ENCODE data around the gene JMJD6.

Gene JMJD6

GRCh38 chr17:76697702-76698465 is 28.5 kb downstream of the JMJD6 start:
- no peak for DNase-seq

DNA sequence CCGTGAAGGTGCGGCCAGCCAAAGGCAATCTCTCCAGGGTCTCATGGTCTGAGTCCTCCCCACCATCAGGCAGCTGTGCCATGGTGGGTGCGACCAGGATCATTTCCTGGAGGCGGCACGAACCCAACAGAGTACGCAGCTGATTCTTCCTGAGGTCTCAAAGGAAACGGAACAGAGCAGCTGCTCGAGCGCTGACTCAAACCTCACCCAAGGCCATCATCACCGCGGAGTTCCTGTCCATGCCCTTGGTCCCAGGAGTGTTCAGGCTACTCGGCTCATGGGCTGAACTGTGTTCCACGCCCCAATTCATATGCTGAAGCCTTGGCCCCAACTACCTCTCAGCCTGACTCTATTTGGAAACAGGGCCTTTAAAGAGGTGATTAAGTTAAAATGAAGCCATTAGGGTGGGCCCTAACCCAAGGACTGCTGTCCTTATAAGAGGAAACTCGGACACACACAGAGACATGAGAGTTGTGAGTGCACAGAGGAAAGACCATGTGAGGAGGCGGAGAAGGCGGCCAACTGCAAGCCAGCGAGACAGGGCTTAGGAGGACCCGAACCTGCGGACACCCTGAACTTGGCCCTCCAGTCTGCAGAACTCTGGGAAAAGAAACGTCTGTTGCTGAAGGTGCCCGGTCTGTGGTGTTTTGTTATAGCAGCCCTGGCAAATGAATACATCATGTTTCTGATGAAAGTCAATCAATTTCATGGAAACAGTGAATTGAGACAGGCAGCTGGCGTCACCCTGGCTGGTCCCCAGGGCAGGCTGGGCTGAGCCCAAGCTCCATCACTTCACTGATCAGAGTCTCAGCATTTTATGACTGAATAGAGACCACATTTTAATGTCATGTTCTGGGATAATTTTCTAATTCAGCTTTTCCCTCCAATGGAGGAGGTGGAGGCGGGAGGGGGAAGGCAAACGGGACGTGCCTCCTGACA is 29.4 kb downstream of the JMJD6 start:
- no peak for DNase-seq

GRCh38 chr17:76695059-76695831 is 31.2 kb downstream of the JMJD6 start:
- no peak for DNase-seq

GRCh38 chr17:76691379-76692191 is 34.8 kb downstream of the JMJD6 start:
- no peak for DNase-seq

GRCh38 chr17:76690596-76691280 is 35.7 kb downstream of the JMJD6 start:
- no peak for DNase-seq

DNA sequence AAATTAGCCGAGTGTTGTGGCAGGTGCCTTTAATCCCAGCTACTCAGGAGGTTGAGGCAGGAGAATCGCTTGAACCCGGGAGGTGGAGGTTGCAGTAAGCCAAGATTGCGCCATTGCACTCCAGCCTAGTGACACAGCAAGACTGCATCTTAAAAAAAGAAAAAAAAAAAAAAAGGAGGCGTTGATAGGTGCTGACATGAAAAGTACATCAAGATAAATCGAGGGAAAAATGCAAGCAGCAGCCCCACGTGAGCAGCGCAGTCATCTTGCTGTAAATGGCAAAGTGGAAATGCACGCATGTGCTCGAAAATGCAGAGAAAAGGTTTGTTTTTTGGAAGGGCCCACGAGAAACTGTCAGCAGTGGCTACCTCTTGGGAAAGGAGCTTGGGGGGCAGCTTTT is 36.5 kb downstream of the JMJD6 start:
- DNase-seq = no peak

DNA sequence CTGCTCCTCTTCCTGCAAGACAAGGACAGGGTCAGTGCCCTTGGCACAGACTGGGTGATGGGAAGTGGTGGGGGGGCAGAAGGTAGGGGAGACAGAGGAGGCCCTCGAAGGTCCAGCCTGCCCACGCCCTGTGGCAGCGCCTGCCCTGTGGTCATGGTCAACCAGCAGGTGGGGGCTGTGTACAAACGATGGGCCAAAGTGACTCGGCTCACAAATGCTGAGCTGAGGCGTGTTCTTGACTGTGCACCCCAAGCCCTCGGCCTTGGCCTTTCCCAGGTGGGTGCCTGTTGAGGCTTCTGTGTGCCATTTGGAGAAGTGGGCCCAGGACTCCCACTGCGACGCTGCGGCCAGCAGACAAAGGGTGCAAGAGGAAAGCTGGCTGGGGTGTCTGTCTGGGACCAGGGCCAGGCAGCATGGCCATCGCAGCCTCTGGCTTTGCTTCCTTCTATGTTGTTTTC is 38.2 kb downstream of the JMJD6 start:
- no peak for DNase-seq

DNA sequence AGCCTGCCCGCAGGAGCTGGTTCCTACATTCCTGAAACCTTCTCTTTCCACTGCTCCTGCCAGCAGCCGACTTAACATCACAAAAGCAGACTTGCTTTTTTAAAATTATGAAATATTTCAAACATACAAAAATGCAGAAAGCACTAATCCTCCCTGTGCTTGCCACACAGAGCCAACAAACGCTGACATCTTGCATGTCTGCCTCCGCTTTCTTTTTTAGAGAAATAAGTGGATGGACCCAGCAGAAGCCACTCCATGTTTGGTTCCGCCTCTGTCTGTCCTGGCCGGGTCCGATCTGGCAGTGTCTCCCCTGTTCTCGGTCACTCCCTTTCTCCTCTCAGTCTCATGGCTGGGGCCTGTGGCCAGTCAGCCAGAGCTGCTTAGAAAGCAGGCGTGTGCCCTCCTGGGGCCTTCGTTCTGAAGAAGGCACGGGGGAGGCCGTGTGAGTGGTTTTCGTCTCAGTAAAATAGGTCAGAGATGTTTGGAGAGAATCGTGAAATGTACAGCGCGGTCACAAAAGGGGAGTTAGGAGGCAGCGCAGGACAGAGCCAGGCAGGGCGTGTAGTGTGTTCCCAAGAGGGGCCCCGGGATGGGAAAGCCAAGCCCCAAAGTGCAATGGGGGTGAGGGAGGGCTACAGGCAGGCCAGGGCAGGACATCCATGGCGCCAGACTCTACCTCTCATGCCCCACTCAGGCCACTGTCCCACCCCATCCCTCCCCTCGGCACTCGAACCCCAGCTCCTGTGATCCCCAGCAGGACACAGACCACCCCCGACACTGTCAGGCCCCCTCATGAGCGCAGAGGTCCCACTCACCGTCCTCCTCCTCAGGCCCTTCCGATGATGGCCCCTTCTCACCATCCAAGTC is 38.9 kb downstream of the JMJD6 start:
- peak; percentile 83 for DNase-seq

DNA sequence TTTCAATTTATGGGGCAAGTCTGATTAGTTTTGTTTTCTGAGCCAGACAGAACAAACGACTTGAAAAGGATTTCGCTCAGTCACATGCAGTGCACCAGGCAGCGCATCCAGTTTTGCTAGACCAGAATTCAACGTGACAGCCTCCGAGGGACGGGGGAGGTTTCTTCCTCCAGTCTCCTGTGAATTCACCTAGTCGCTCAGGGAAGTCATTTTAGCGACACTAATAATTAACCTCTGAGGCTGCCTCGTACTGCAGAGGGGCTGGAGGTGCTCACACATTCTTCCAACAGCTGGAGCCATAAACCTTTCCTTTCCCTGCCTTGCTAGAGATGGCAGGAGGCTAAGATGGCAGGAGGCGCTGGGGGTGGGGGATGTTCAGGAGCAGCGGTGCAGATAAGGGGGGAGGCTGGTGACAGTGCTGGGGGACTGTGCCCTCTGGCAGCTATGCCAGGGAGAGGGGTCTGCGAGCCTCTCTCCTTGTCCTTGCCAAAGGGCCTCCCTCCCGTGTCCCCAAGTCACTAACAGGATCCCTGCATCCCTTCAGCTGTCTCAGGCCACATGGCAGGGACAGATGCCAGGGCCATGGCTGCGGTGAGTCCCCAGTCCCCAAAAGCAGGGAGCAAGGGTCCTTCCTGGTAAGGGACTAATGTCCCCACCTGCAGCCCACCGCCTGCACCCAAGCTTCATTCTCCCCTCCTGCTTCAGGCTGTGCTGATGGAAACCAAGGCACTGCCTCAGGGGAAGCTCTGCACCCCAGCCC is 39.7 kb downstream of the JMJD6 start:
- no peak for DNase-seq

DNA sequence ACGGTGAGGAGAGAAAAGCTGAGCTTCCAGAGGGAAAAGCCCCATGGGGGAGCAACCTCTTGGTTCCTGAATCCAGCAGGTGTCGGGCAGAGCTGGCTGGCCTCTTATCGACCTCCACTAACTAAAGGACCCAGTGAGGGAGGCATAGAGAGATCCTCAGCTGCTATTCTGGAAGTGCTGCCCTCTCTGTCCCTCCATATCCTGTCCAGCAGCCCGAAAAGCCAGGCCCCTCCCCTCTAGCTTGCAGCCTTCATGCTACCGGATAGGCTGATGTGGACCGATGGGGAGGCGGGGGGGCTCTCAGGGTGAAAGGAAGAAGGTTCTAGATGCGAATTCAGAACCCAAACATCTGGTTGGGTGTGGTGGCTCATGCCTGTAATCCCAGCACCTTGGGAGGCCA is 40.6 kb downstream of the JMJD6 start:
- peak; percentile 32 for DNase-seq

DNA sequence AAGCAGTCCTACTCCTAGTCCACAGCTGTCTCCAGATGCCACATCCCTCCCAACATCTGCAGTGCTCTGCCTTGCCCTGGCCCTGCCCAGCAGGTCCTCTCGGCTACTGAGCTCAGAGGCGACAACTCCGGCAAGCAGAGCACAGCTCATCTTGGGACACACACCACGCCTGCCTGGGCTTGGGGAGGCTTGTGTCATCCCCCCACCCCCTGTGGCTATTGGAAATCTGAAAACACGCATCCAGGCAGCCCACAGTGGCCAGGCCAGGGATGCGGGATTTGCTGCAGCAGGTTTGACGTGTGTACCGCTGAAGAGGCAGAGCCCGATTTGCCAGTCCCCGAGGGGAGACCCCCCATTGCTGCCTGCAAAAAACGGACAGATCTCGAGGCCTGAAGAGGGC is 41.0 kb downstream of the JMJD6 start:
- DNase-seq = peak; percentile 25

GRCh38 chr17:76684756-76685155 is 41.6 kb downstream of the JMJD6 start:
- peak; percentile 31 for DNase-seq

- DNase-seq = peak; percentile 30
Observed at GRCh38 chr17:76683921-76684745, 42.3 kb downstream of the JMJD6 start.

DNA sequence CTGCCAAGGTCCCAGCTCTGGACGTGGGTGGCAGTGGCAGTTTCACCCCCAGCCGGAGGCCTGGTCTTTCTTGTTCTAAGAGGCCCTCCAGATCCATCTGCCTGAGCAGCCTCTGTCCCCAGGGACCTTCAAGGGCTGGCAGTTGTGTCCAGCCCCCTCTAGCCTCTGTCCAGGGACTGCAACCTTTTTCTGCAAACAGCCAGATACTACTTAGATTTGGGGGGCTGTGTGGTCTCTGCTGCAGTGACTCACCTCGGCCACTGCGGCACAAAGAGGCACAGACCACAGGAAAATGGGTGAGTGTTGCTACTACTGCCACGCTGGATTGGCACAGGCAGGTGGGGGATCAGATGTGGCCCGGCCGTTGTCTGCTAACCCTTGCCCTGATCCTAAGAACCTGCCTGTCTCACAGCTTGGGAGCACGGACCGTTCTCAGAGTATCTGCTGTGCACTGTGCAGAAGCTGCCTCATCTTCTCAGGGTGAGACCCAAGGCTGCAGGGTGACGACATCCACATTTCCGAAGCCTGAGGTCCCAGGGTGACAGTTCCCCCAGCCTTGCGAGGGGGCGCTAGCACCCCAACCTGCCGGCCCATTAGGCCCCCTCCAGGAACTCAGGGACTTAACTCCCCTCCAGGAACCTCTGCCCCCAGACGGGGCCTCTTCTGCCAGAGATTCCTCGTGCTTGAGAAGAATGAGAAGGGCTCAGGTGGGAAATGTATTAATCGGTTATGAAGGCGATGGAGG is 43.2 kb downstream of the JMJD6 start:
- no peak for DNase-seq

DNA sequence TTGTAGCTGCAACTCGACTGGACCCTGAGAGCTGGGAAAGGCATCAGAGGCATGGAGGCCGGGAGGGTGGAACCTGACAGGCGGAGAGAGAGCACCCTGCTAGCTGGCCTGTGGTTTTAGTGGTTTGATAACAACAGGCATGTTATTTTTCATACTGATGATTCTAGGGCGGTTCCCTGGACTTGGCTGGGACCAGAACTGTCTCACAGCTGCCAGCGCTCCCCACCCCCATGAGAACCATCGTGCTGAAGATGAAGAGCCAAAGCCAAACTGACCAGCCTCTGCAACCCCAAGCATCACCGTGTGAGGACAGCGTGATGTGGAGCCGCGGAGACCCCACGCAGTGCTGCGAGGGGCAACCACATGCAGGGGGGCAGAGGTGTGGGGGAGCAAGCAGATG is 44.1 kb downstream of the JMJD6 start:
- peak; percentile 60 for DNase-seq

DNA sequence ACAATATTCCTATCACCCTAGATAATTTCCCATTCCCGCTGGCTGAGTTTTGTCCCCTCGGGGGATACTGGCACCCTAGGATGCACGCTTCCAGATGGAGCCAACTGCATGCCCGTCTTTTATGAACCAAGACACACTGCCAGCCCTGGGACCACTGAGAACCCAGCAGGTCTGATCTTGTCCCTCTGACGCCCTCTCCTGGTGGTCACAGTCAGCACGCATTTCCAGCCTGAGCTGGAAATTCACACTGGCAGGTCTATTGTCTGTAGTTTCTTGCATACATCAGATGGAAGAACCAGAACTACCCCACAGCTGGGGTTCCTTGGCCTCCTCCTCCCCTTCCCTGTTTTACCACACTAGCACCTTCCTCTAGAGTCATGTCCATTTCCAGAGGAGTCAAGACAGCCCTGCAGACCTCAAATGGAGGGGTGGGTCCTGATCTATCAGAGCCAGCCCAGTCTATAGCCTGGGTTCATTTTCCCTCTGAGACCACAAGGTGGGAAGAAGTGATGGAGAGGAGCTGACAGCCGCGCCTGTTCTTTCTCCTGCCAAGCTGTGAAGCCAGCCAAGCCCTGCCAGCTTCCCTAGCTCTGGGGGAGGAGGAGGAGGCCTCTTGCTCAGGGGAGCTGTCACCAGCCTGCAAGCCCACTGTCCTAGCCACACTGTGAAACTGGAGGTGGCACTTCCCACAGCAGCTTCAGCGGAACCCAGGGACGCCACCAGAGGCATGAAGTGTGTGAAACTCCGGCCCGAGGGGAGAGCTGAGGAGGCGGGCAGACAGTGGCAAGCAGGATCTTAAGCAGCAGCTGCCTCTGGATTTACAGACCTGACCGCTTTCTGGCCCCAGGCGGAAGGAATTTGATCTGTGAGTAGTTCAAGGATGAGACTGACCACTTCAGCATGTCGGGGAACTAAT is 44.9 kb downstream of the JMJD6 start:
- peak; percentile 85 for DNase-seq

- no peak for DNase-seq
Observed at GRCh38 chr17:76679239-76679638, 47.2 kb downstream of the JMJD6 start.

Data from femur (tissue), 1 donor.